ENCODE measurements around the gene SURF2. TPM values are rescaled to one million over a fixed set of nuclear protein-coding genes. Genes with fewer than 3 reads are reported as not detected.

SURF2 gene
- polyA plus RNA-seq, 1 experiment = 9.9 TPM

DNA sequence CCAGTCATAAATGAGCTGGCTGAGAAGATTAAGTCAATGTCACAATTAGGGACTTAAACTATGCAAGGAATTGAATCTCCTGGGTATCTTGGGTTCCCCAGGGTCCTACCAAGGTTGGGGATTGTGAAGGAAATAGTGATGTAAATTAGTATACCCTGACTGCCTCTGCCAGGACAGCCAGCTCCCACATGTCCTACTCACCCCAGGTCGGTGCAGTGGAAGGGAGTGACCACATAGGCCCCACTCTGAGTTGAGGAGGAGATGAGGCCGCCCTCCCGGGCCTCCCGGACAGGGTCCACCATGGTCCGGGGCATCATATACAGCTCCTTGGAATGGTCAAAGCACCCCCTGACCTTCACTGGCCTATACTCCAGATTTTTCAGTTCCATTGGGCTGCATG lies 2.8 kb upstream of the SURF2 start:
- Histone ChIP-seq H3K27me3 (ENCODE audit: control insufficient read depth, insufficient read depth, low read length) (no peaks in the 10 kb centered on the region), H3K4me3 (ENCODE audit: low read depth, low read length) (no peak overlapping the region), H3K27ac (ENCODE audit: low read depth, low read length) (no peak overlapping the region), H3K9me3 (ENCODE audit: control insufficient read depth, insufficient read depth, low read length) (peaks cover under 1% of the 10 kb centered on the region; the same call in 1 of the 2 replicates)
- CTCF ChIA-PET = no interaction called here
- TF ChIP-seq, protein P1, sequence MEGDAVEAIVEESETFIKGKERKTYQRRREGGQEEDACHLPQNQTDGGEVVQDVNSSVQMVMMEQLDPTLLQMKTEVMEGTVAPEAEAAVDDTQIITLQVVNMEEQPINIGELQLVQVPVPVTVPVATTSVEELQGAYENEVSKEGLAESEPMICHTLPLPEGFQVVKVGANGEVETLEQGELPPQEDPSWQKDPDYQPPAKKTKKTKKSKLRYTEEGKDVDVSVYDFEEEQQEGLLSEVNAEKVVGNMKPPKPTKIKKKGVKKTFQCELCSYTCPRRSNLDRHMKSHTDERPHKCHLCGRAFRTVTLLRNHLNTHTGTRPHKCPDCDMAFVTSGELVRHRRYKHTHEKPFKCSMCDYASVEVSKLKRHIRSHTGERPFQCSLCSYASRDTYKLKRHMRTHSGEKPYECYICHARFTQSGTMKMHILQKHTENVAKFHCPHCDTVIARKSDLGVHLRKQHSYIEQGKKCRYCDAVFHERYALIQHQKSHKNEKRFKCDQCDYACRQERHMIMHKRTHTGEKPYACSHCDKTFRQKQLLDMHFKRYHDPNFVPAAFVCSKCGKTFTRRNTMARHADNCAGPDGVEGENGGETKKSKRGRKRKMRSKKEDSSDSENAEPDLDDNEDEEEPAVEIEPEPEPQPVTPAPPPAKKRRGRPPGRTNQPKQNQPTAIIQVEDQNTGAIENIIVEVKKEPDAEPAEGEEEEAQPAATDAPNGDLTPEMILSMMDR (IDR thresholded peaks at IDR 0.05; ENCODE audit: low read depth, low read length) = no peak
- no peak for DNase-seq (ENCODE audit: low read depth, low spot score)
- POLR2A ChIA-PET = interaction anchor here (1.1 kb wide), 1 partner anchor 15 kb away, joined by 3 read pairs; no protein-coding TSS in a partner anchor

DNA sequence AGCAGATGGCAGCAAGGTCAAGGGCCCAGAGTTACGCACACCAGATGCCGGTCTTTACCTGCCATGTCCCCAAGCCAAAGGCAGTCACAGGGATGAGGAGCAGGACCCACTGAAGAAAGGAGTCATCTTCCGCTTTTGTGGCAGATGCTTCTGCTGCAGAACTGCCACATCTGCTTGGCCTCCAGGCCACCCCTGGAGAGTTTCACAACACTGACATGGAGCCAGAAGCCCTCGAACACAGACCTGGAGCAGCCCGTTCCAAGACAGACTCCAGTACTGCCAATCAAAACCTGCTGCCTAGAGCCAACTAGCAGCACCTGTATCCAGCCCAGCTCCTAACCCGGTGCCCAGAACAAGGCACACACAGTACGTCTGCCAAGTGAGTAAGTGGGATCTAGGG lies 1.6 kb upstream of the SURF2 start:
- CTCF ChIA-PET = no interaction called here
- Histone ChIP-seq H3K27ac (ENCODE audit: low read depth, low read length) (no peak overlapping the region), H3K27me3 (ENCODE audit: control insufficient read depth, insufficient read depth, low read length) (no peaks in the 10 kb centered on the region), H3K4me3 (ENCODE audit: low read depth, low read length) (0 out of 2 replicates have a peak overlapping the region, but pooled peaks have one; percentile 2), H3K9me3 (ENCODE audit: control insufficient read depth, insufficient read depth, low read length) (no peaks in the 10 kb centered on the region; the same call in 1 of the 2 replicates)
- POLR2A ChIA-PET = no interaction called here
- TF ChIP-seq, protein P1 (IDR thresholded peaks at IDR 0.05; ENCODE audit: low read depth, low read length) = no peak
- DNase-seq (ENCODE audit: low read depth, low spot score) = no peak

DNA sequence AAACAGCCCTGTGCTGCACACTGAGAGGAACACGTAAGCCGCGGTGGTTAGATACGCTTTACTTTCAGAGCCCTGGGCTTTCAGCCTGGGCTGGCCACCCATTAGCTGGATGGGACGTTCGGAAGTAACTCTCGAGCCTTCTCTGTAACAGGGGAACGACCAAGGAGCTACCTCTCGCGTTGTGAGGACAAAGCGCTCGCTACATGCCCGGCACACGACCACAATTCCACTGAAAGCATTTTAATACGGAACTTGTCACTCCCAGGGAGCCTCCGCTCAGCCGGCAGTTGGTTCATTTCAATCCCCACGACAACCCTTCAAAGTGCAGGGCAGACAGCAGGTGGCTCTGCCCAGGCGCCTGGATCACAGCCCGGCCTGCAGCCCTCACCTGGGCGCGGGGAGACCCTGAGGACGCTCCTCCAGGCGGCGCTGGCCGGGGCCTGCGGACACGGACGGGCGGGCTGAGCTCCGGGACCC lies 431 bp upstream of the SURF2 start:
- no peaks in the 10 kb centered on the region; the same call in 1 of the 2 replicates for H3K9me3 ChIP-seq (ENCODE audit: control insufficient read depth, insufficient read depth, low read length)
- H3K27ac ChIP-seq (ENCODE audit: low read depth, low read length) = peak overlapping the region; percentile 68
- H3K27me3 ChIP-seq (ENCODE audit: control insufficient read depth, insufficient read depth, low read length) = no peaks in the 10 kb centered on the region
- DNase-seq (ENCODE audit: low read depth, low spot score) = no peak
- CTCF ChIA-PET = interaction anchor here (0.6 to 2.2 kb wide), 2 partner anchors 46 to 131 kb away, joined by 3 to 7 read pairs; no protein-coding TSS in a partner anchor
- H3K4me3 ChIP-seq (ENCODE audit: low read depth, low read length) = peak overlapping the region; percentile 92
- POLR2A ChIA-PET = interaction anchor here (1.0 to 2.3 kb wide), 3 partner anchors 8 to 19 kb away, joined by 3 to 19 read pairs (median 7); partner anchors contain the start of genes MED22 and RPL7A
- TF ChIP-seq, protein P1 (IDR thresholded peaks at IDR 0.05; ENCODE audit: low read depth, low read length) = no peak; the same call in 1 of the 2 replicates

DNA sequence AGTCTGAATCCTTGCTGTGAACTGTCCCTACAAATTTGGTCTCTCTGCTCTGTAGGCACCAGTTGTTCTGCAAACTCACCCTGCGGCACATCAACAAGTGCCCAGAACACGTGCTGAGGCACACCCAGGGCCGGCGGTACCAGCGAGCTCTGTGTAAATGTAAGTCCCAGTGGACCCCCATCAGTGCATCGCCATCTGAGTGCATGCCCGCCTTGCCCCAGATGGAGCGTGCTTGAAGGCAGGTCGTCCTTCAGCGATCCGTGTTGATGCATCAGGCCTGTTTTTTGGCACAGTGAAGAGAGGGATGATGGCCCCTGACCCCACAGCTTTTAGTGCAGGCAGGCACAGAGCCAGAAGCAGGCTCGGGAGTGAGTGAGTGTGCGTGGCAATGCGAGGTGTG lies 1.3 kb downstream of the SURF2 start:
- TF ChIP-seq, protein P1 (IDR thresholded peaks at IDR 0.05; ENCODE audit: low read depth, low read length) = no peak
- H3K9me3 ChIP-seq (ENCODE audit: control insufficient read depth, insufficient read depth, low read length) = no peaks in the 10 kb centered on the region; the same call in 1 of the 2 replicates
- no peak for DNase-seq (ENCODE audit: low read depth, low spot score)
- no peaks in the 10 kb centered on the region for H3K27me3 ChIP-seq (ENCODE audit: control insufficient read depth, insufficient read depth, low read length)
- ChIA-PET CTCF (interaction anchor here (0.6 to 1.1 kb wide), 2 partner anchors 13 to 16 kb away, joined by 3 to 5 read pairs; no protein-coding TSS in a partner anchor), POLR2A (interaction anchor here (2.3 kb wide), 1 partner anchor 10 kb away, joined by 19 read pairs; the partner anchor contains the start of genes MED22 and RPL7A)
- peak overlapping the region; percentile 92; the same call in 1 of the 2 replicates for H3K4me3 ChIP-seq (ENCODE audit: low read depth, low read length)
- no peak overlapping the region for H3K27ac ChIP-seq (ENCODE audit: low read depth, low read length)

Measured in AG04450 (cell line).